ENCODE measurements around the gene CD59. TPM values are rescaled to one million over a fixed set of nuclear protein-coding genes. Genes with fewer than 3 reads are reported as not detected.

CD59 gene
- total RNA-seq, 3 donors from 2014 or later, result 317 to 382 (median 381) TPM

DNA sequence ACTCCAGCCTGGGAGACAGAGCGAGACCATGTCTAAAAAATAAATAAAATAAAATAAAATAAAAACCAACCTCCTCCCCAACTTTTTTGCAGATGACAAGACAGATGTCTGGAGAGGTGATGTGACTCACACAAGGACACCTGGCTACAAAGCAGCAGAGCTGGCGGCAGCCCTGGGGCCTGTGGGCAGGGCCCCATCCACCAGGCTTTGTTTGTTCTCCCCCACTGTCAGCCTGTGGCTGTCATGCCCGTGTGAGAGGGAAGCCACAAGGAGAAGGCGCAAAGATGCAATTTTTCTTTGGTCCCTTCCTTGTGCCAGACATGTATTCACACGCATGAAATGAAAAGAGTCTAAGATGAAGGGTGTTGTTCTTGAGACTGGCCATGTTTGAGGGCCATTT lies 16.6 kb downstream of the CD59 start:
- no peak for DNase-seq
- intact Hi-C loops (cut with DNase I, micrococcal nuclease), result no loop called here
- Histone ChIP-seq H3K4me3 (no peak overlapping the region), H3K36me3 (ENCODE audit: low read depth) (no peaks in the 10 kb centered on the region), H3K9me3 (no peaks in the 10 kb centered on the region), H3K4me1 (ENCODE audit: low read depth) (peaks cover 19% of the 10 kb centered on the region)
- no peak for ATAC-seq
- no peak for TF ChIP-seq CTCF (IDR thresholded peaks at IDR 0.05)

GRCh38 chr11:33718440-33718839 lies 17.8 kb downstream of the CD59 start:
- no peak for ATAC-seq
- no peak for TF ChIP-seq CTCF (IDR thresholded peaks at IDR 0.05)

GRCh38 chr11:33716243-33716642 lies 20.0 kb downstream of the CD59 start:
- no peak overlapping the region for H3K4me3 ChIP-seq
- DNase-seq, result no peak
- TF ChIP-seq CTCF (IDR thresholded peaks at IDR 0.05), result no peak
- intact Hi-C loops (cut with DNase I, micrococcal nuclease), result no loop called here
- H3K9me3 ChIP-seq, result no peaks in the 10 kb centered on the region
- H3K36me3 ChIP-seq (ENCODE audit: low read depth), result no peaks in the 10 kb centered on the region
- ATAC-seq, result peak; percentile 45
- peaks cover 10% of the 10 kb centered on the region for H3K4me1 ChIP-seq (ENCODE audit: low read depth)

More at GRCh38 chr11:33718440-33718839, 17.8 kb downstream of the CD59 start:
- H3K36me3 ChIP-seq (ENCODE audit: low read depth), result no peaks in the 10 kb centered on the region
- no peak for DNase-seq
- peaks cover 14% of the 10 kb centered on the region for H3K4me1 ChIP-seq (ENCODE audit: low read depth)
- H3K9me3 ChIP-seq, result no peaks in the 10 kb centered on the region
- no peak overlapping the region for H3K4me3 ChIP-seq
- intact Hi-C loops (cut with DNase I, micrococcal nuclease), result no loop called here

GRCh38 chr11:33713856-33714398 lies 22.3 kb downstream of the CD59 start:
- no peak for TF ChIP-seq CTCF (IDR thresholded peaks at IDR 0.05)
- no peak for ATAC-seq
- intact Hi-C loops (cut with DNase I, micrococcal nuclease), result no loop called here
- peaks cover 10% of the 10 kb centered on the region for H3K4me1 ChIP-seq (ENCODE audit: low read depth)
- no peaks in the 10 kb centered on the region for H3K9me3 ChIP-seq
- H3K4me3 ChIP-seq, result no peak overlapping the region
- DNase-seq, result no peak
- H3K36me3 ChIP-seq (ENCODE audit: low read depth), result peaks cover 8% of the 10 kb centered on the region

- H3K36me3 ChIP-seq (ENCODE audit: low read depth), result peaks cover 8% of the 10 kb centered on the region
- no peak for DNase-seq
- intact Hi-C loops (cut with DNase I, micrococcal nuclease), result no loop called here
Observed at GRCh38 chr11:33713151-33713855, 22.9 kb downstream of the CD59 start.

More at GRCh38 chr11:33713151-33713855, 22.9 kb downstream of the CD59 start:
- ATAC-seq, result peak; percentile 44
- Histone ChIP-seq H3K9me3 (no peaks in the 10 kb centered on the region), H3K4me3 (no peak overlapping the region), H3K4me1 (ENCODE audit: low read depth) (peaks cover 10% of the 10 kb centered on the region)
- TF ChIP-seq CTCF (IDR thresholded peaks at IDR 0.05), result no peak
